Esophagus muscularis mucosa (tissue), 4 donors: ENCODE results near the gene TGM3.

Experiments
- CTCF ChIP-seq, 3 experiments: fragments of 200-600 bp in 2 of 3; fragments of 450-650 bp in 1 of 3; sonication (generic) in 2 of 3; IDR thresholded peaks; one replicate each; pipeline ENCODE4 v1.5.1; 2017 to 2019; ENCODE audit warnings: antibody characterized with exemption in 3 of 3, mild to moderate bottlenecking in 2 of 3, moderate library complexity in 1 of 3
- EP300 ChIP-seq: sonication (generic); formaldehyde crosslinking; IDR thresholded peaks from one replicate; pipeline ENCODE4 v1.6.1; 2017; ENCODE audit warnings: antibody characterized with exemption
- POLR2A ChIP-seq: fragments of 450-650 bp; IDR thresholded peaks from one replicate; pipeline ENCODE4 v1.6.1; 2017; ENCODE audit warnings: antibody characterized with exemption, moderate library complexity, mild to moderate bottlenecking, low read depth
- POLR2AphosphoS5 ChIP-seq, 2 donors: sonication (generic); formaldehyde crosslinking; IDR thresholded peaks; one replicate each; pipeline ENCODE4 v1.6.1; 2017; ENCODE audit warnings: antibody characterized with exemption in 2 of 2

- TF ChIP-seq CTCF (IDR thresholded peaks at IDR 0.05) (no peak), POLR2A (no peak), EP300 (no peak), POLR2AphosphoS5 (IDR thresholded peaks at IDR 0.05) (no peak)
Measured at GRCh38 chr20:2340136-2340535, 44.3 kb downstream of the TGM3 start.
